K562 (cell line): Measurements from ENCODE around the gene PWWP2A. TPM values are rescaled to one million over a fixed set of nuclear protein-coding genes. Genes with fewer than 3 reads are reported as not detected.

Source experiments
- ATAC-seq: fragments of 200-7000 bp; cut with Tn5 transposase; 3 replicates; pipeline ENCODE4 v1.9.1; 2020; ENCODE audit warnings: moderate library complexity
- BruUV-seq: library from RNA; stranded (reverse); fragments of 400-500 nt; replicated peaks from 2 replicates; lab custom pipeline; 2021; lab: Mats Ljungman, UMichigan
- CTCF ChIA-PET: fragments of 300-600 bp; formaldehyde crosslinking; extraction: SDS; loops from one replicate; lab custom pipeline; 2021; ENCODE audit warnings: low intra/inter-chr PET ratio; lab: Yijun Ruan, JAX
- POLR2A ChIA-PET: fragments of 300-600, 350-650 bp; sonication (Branson Sonifier 250); formaldehyde crosslinking; extraction: SDS; loops from one replicate; lab custom pipeline; 2021; ENCODE audit warnings: antibody characterized with exemption, inconsistent platforms; lab: Yijun Ruan, JAX
- DNase-seq, 4 experiments: peaks; one replicate each; pipeline versions ENCODE4 v3.0.0 to v3.0.0-alpha.2; 2011 to 2018; ENCODE audit warnings: low spot score in 3 of 4, mixed read lengths in 3 of 4; ENCODE audit errors: extremely low read depth in 1 of 4
- FAIRE-seq: peaks from 2 replicates; lab custom pipeline; 2011; peaks lifted over from hg19 to GRCh38; lab: Jason Lieb, UNC
- H2AFZ ChIP-seq: 2 replicates; pipeline ENCODE4 v1.6.0; 2011; ENCODE audit warnings: low read depth, low read length, control low read depth, inconsistent platforms
- H3K27ac ChIP-seq: fragments of 200-600 bp; 3 replicates; pipeline ENCODE4 v1.8.0; 2011; ENCODE audit warnings: low read depth, mild to moderate bottlenecking, control low read depth, inconsistent platforms, low read length, moderate library complexity, mixed read lengths; ENCODE audit errors: extremely low read depth
- H3K27me3 ChIP-seq, 2 experiments: fragments of 300-600 bp in 1 of 2; 2 replicates in 1 of 2; 3 replicates in 1 of 2; pipeline versions ENCODE4 v1.6.0 to v1.8.0; 2011; ENCODE audit warnings: inconsistent platforms in 2 of 2, low read length in 2 of 2, mild to moderate bottlenecking in 1 of 2, mixed read lengths in 1 of 2, moderate library complexity in 1 of 2; ENCODE audit not compliant: control insufficient read depth in 2 of 2, insufficient read depth in 2 of 2
- H3K36me3 ChIP-seq: fragments of 300-600 bp; 3 replicates; pipeline ENCODE4 v1.8.0; 2011; ENCODE audit warnings: mild to moderate bottlenecking, low read length, inconsistent platforms; ENCODE audit not compliant: control insufficient read depth, insufficient read depth
- H3K4me1 ChIP-seq, 2 experiments: fragments of 200-600 bp in 1 of 2; replicated peaks in 1 of 2; 2 replicates in 1 of 2; 3 replicates in 1 of 2; pipeline versions ENCODE4 v1.5.1 to v1.8.0; 2011; ENCODE audit warnings: inconsistent platforms in 2 of 2, low read length in 2 of 2, mild to moderate bottlenecking in 1 of 2, mixed read lengths in 1 of 2, moderate library complexity in 1 of 2; ENCODE audit not compliant: control insufficient read depth in 2 of 2, insufficient read depth in 2 of 2
- H3K4me2 ChIP-seq: 2 replicates; pipeline ENCODE4 v1.6.1; 2011; ENCODE audit warnings: low read length, control low read depth, inconsistent platforms, mixed read lengths; ENCODE audit not compliant: insufficient read depth
- H3K4me3 ChIP-seq: fragments of 200-600 bp; sonication (generic), shearing (Covaris generic); 2 replicates; pipeline ENCODE4 v1.5.1; 2016; ENCODE audit warnings: control low read depth, inconsistent platforms
- H3K79me2 ChIP-seq: fragments of 200-600 bp; 3 replicates; pipeline ENCODE4 v1.8.0; 2011; ENCODE audit warnings: low read length, inconsistent platforms; ENCODE audit not compliant: control insufficient read depth, insufficient read depth
- H3K9ac ChIP-seq, 2 experiments: 2 replicates each; pipeline versions ENCODE4 v1.6.0 to v1.6.1; 2011; ENCODE audit warnings: low read depth in 2 of 2, low read length in 2 of 2, control low read depth in 1 of 2, inconsistent platforms in 1 of 2, mild to moderate bottlenecking in 1 of 2, mixed read lengths in 1 of 2; ENCODE audit not compliant: insufficient read depth in 1 of 2
- H3K9me1 ChIP-seq: one replicate; pipeline ENCODE4 v1.6.0; 2011; ENCODE audit warnings: inconsistent platforms, mild to moderate bottlenecking, low read length, moderate library complexity; ENCODE audit not compliant: control insufficient read depth, insufficient read depth
- H3K9me3 ChIP-seq: replicated peaks from 2 replicates; pipeline ENCODE4 v1.5.1; 2011; ENCODE audit warnings: low read depth, low read length, inconsistent platforms; ENCODE audit not compliant: control insufficient read depth, insufficient read depth
- H4K20me1 ChIP-seq: replicated peaks from 2 replicates; pipeline ENCODE4 v1.6.1; 2011; ENCODE audit warnings: low read length, inconsistent platforms, mixed read lengths; ENCODE audit not compliant: control insufficient read depth, insufficient read depth
- EP300 ChIP-seq: IDR thresholded peaks from 2 replicates; pipeline ENCODE4 v1.6.1; 2012; ENCODE audit warnings: low read length, improper control_type of control experiment
- NCOA6 ChIP-seq: fragments of 450-650 bp; IDR thresholded peaks from 2 replicates; pipeline ENCODE4 v1.6.1; 2017; ENCODE audit warnings: mild to moderate bottlenecking
- PBX2 ChIP-seq, 2 experiments: IDR thresholded peaks in 1 of 2; conservative IDR thresholded peaks in 1 of 2; 2 replicates each; pipeline ENCODE4 v1.6.1; 2016; ENCODE audit warnings: low read depth in 2 of 2, mild to moderate bottlenecking in 1 of 2, missing compliant biosample characterization in 1 of 2, missing genetic modification characterization in 1 of 2, moderate library complexity in 1 of 2
- SMAD2 ChIP-seq: fragments of 150-350 bp; IDR thresholded peaks from 2 replicates; pipeline ENCODE4 v1.6.1; 2014; ENCODE audit warnings: low read depth, mild to moderate bottlenecking, low read length
- ZHX1 ChIP-seq: fragments of 150-350 bp; conservative IDR thresholded peaks from 2 replicates; pipeline ENCODE4 v1.6.1; 2014; ENCODE audit warnings: low read length
- WGBS: fragments of 100-300 bp; shearing (Covaris generic); methylation state at CpG from one replicate; pipeline ENCODE4 v1.1.6; 2016; ENCODE audit warnings: low coverage, mixed read lengths; ENCODE audit not compliant: insufficient coverage; ENCODE audit errors: missing lambda C conversion rate; 5-methylcytosine and 5-hydroxymethylcytosine counted together
- in situ Hi-C: fragments of 300-500 bp; cut with MboI; formaldehyde crosslinking; loops from 4 replicates; pipeline ENCODE4 v1.15.0; 2018; ENCODE audit warnings: inconsistent platforms, mixed read lengths
- intact Hi-C: fragments of 100-400 bp; cut with micrococcal nuclease; formaldehyde crosslinking; loops from 2 replicates; pipeline ENCODE4 v1.14.2; 2022
- polyA plus RNA-seq, 8 experiments: library from polyadenylated mRNA; depleted of rRNA in 4 of 8; stranded (reverse) in 5 of 8; unstranded in 3 of 8; fragments of >200 nt; fragmentation: Nextera tagmentation in 2 of 8; fragmentation: Illumina TruSeq in 1 of 8; extraction: Ambion mirVana in 2 of 8; extraction: Trizol in 1 of 8; gene quantifications; 2 replicates each; pipeline versions ENCODE4 v1.2.1 to v1.2.3, GENCODE V29; 2011 to 2014; ENCODE audit warnings: inconsistent platforms in 1 of 8, missing spikeins in 1 of 8
- total RNA-seq, 7 experiments: library from RNA; depleted of rRNA in 6 of 7; stranded (reverse); fragments of >200 nt in 6 of 7; fragmentation: Illumina TruSeq in 2 of 7; extraction: Trizol in 2 of 7; gene quantifications; 2 replicates each; pipeline versions ENCODE4 v1.2.1 to v1.2.3, GENCODE V29; 2011 to 2021; ENCODE audit warnings: low replicate concordance in 1 of 7

Gene PWWP2A
- total and polyA plus RNA-seq, 9 of the 15 experiments (the other 6 are each of a cell fraction or from before 2014, with no cell fraction given), result 2.7 to 26.3 (median 14.6) TPM

- no peak overlapping the region for H3K9ac ChIP-seq
- no peaks in the 10 kb centered on the region for H3K9me3 ChIP-seq
- H3K9me1 ChIP-seq, result no peaks in the 10 kb centered on the region
- no peak overlapping the region for H3K27ac ChIP-seq
- in situ Hi-C loops (no loop called here), intact Hi-C loops (no loop called here)
- H3K4me1 ChIP-seq, result peaks cover 5 to 6% of the 10 kb centered on the region in 2 experiments; a peak in 3 of 5 replicates
- H3K36me3 ChIP-seq, result peaks cover 60% of the 10 kb centered on the region; the same call in 2 of the 3 replicates
- H3K4me2 ChIP-seq, result no peak overlapping the region
- POLR2A ChIA-PET, result no interaction called here
- H3K27me3 ChIP-seq, result no peaks in the 10 kb centered on the region
- 95% methylated on average over 4 of the region's 4 CpGs for WGBS
- no TSS peak for BruUV-seq
- ATAC-seq, result no peak
- no peak for TF ChIP-seq EP300
- TF ChIP-seq SMAD2, result no peak
- TF ChIP-seq ZHX1, result no peak
- TF ChIP-seq PBX2 (CRISPR knock-in tag; IDR thresholded peaks at IDR 0.05; ENCODE audit: low read depth), result no peak
- no peak for TF ChIP-seq PBX2 (tag; conservative IDR thresholded peaks at IDR 0.05; ENCODE audit: low read depth)
- TF ChIP-seq NCOA6, result no peak
- TF ChIP-seq, all 486 proteins: peak for 0
- H4K20me1 ChIP-seq, result no peaks in the 10 kb centered on the region; the same call in 1 of the 2 replicates
- no peak overlapping the region for H2AFZ ChIP-seq
- CTCF ChIA-PET, result no interaction called here
- H3K79me2 ChIP-seq, result no peaks in the 10 kb centered on the region
- FAIRE-seq, result no peak
- no peak overlapping the region for H3K4me3 ChIP-seq
- no peak for DNase-seq
Observed at GRCh38 chr5:160060001-160060400, 59.2 kb downstream of the PWWP2A start.
